Frontal cortex (tissue), 4 donors: ENCODE results near the gene ATP5F1D. TPM values are rescaled to one million over a fixed set of nuclear protein-coding genes. Genes with fewer than 3 reads are reported as not detected.
A peak's percentile ranks its signal among the peaks of the same experiment; 100 is the strongest.
"Not testable (repeated sequence)": the region's sequence is repeated elsewhere in the genome, so short reads cannot be mapped to it uniquely, and the experiment has no call there.

ENCODE experiments used
- DNase-seq, 2 donors: peaks; one replicate each; pipeline ENCODE4 v3.0.0; 2012; ENCODE audit warnings: low spot score in 2 of 2
- FAIRE-seq: peaks from 2 replicates; lab custom pipeline; 2012; peaks lifted over from hg19 to GRCh38; lab: Jason Lieb, UNC
- total RNA-seq: library from RNA; depleted of rRNA; stranded (reverse); fragments of >200 nt; gene quantifications from one replicate; pipeline ENCODE4 v1.2.3, GENCODE V29; 2014
- donor health status: control.
- donor health status: control.
- donor health status: control.

ATP5F1D gene
- total RNA-seq, 1 donor from 2014 or later, result 11.0 TPM

DNA sequence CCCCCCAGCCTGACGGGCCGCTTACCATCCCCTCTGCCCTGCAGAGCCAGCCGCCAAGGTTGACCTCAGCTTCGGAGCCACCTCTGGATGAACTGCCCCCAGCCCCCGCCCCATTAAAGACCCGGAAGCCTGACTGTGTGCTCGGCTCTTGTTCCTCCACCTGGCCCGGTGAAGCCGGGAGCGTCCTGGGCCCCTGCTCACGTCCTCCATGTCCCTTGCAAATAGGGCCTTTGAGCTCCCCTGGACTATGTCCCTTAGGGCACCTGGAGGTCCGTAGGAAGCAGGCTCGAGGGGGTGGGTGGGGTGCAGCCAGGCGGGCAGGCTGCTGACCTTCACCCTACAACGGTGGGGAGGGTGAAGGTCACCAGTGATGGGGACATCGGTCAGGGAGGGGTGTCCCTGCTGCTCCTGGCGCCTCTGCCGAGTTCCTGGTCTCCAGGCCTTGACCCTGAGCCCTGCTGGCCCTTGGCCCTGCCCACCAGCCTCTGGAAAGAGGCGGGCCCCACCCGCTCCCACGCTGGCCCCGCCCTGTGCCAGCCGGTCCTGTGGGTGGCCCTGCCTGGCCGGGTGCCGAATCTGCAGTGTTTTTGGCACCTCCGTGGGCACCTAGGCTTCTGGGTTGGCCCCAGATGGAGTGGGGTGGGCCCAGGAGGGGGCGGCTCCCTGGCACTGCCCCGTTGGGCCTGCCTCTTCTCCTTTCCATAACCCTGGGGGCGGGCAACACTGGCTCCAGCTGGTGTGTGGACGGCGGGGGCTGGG lies 3.3 kb downstream of the ATP5F1D start:
- DNase-seq (no peak), FAIRE-seq (no peak)

DNA sequence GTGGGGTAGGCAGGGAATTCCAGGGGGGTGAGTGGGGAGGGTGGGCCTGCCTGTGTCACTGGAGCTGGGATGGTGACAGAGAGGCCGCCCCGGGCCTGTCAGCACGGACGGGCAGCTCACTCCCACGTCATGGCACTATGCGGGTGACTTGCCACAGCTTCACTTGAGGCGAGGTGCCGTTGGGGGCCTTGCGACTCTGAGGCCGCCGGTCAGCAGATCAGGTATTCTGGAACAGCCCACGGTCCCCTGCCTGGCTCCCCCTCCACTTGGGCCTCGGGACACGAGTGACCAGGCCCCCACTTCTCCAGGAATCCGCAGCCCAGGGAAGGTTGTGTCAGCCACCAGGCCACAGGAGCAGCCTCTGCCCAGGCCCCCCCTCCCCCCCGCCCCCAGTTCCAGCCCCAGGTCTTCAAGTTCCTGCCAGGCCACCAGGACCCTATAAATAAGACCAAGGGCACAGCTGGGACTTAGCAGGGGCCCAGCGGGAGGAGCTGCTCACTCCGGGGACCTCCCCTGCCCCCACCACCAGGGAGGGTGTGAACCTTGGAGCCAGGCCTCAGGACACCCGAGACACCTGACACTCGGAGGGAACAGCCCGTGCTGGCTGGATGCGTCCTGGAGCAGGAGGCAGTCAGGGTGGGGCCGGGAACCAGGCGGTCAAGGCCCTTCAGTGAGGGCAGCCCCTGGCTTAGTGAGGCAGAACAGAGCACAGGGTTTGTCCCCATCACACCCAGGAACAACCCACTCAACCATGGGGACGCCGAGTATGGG lies 4.1 kb downstream of the ATP5F1D start:
- DNase-seq, result no peak
- no peak for FAIRE-seq

DNA sequence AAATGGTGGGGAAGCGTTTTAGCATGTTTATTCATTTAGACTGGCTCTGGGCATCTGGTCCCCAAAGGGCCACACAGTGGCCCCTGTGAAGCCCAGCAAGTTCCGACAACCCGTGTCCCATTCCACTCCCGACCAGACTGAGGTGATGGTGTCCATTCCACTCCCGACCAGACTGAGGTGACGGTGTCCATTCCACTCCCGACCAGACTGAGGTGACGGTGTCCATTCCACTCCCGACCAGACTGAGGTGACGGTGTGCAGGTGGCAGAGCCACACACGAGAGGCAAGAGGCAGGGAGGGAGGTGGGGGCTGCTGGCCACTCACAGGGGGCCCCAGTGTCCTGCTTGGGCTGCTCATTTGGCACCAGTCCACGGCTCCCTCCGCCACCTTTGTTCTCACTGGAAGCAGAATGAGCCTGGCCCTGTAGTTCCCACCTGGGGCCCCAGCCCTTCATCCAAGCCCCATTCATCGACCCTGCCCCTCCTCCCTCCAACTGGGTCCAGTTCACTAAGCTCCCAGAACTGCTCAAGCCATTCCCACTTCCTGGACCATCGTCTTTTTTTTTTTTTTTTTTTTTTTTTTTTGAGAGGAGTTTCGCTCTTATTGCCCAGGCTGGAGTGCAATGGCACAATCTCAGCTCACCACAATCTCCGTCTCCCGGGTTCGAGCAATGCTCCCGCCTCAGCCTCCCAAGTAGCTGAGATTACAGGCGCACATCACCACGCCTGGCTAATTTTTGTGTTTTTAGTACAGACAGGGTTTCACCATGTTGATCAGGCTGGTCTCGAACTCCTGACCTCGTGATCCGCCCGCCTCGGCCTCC lies 4.9 kb downstream of the ATP5F1D start:
- DNase-seq, FAIRE-seq: not testable (repeated sequence)

DNA sequence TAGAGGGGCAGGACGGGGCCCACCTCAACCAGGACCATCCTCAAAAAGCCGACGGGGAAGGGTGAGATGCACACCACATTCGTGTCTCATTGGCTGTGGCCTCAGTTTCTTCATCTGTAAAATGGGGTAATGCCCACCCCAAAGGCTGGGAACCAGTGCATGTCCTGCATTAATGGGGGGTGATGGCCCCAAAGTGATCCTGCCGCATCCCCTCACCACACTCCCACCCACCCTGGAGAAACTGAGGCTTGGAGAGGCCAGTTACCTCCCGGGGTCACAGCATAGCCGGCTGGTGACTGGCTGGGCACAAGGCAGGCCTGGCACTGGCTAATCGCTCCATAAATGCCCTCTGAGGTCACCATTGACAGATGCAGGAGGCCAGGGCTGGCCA lies 6.2 kb downstream of the ATP5F1D start:
- FAIRE-seq (no peak), DNase-seq (no peak)

DNA sequence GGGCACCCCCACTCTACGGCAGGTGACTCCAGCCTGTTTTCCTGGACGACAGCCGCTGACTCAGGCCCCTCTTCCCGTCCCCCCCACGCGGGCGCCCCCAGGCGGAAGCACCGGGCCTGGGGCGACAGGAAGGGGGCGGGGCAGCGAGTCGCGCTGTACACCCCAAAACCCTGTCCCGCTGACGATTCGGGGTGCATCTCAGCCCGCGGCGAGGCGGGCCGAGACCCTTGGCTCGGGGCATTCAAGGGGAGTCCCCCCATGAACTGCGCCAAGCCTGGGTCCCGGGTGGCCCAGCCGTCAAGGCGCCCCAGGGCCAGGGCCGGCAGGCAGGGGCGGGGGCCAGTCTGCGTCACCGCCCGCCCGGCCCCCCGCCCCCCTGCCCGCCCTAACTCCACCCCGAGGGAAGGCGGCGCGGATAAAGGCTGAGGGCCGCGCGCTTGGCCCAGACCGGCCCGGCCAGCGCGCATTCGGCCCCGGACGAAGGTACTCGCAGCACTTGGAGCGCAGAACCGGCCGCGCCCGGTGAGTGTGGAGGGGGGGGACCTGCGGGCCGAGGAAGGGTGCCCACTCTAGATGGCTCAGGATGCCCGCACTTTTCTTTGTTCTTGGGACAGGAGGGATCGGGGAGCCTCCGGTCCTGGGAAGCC lies 6.7 kb downstream of the ATP5F1D start, which contains the start of gene MIDN:
TSS of gene MIDN (plus strand) at position 445 of the 647 bp plus-strand sequence. CDS start 1,714 bp downstream, outside the sequence.
- DNase-seq, result peak; percentile 78 to 83
- no peak for FAIRE-seq

DNA sequence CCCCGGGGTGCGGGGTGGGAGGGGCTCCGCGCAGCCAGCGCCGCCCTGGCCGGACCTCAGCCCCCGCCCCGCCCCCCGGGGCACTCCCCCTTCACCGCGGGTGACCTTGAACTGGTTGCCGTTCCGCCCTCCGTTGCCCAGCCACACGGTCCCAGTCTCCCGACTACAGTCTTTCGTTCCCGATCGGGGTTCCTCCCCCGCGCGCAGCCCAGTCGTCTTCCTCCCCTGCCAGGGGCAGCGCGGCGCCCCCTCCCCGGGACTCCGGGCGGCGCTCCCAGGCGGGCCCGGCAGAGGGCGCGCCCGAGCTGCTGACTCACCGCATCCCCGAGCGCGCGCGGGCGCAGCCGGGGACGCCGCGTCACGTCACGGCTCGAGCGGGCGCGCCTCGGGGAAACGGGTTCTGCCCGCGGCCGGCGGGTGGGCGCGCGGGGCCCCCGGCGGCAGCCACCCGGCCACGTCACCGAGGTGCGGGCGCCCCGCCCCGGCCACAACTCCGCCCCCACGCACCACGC lies 7.3 kb downstream of the ATP5F1D start:
- DNase-seq (peak; percentile 75 to 89), FAIRE-seq (no peak)

DNA sequence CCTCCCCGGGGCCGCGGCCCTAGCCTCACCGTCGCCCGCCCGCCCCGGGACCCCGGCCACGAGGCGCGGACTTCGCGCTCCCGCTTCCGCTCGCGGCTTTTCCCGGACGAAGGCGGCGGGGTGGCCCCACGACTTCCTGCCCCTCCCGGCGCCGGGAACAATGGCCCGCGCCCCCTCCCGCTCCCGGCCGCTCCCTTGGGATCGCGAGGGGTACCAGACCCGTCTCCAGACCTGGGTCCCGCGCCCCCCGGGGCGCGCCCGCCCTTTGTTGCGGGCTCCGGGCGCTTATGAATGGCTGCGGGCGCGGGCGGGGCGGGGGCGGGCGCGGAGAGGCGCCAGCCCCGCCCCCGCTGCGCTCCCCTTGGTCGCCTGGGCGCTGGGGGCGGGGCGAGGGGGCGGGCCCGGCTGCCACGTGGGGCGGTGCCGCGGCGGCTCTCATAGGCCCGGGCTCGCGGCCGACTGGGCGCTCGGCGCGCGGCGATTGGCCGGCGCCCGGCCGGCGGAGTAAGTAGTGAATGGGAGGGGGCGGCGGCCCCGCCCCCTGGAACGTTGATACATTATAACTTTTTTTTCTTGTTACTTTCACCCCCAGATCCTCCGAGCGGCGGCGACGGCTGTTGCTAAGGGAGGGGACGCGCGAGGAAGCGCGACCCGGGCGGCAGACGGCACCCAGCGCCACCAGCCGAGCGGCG lies 7.9 kb downstream of the ATP5F1D start:
- no peak for FAIRE-seq
- peak; percentile 89 to 98 for DNase-seq

DNA sequence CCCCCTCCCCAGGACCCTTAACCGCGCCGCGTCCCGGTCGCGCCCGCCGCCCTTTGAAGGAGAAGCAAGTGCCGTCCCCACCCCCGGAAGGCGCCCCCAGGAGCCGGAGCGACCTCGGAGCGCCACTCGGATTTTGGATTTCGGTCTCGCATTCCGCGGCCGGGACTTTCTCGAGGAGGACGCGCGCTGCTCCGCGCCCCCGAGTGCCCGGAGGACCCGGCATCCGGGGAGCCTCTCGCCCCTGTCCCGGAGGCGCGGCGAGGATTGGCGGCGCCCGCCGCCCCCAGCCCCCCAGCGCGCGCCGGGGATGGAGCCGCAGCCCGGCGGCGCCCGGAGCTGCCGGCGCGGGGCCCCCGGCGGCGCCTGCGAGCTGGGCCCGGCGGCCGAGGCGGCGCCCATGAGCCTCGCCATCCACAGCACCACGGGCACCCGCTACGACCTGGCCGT lies 8.5 kb downstream of the ATP5F1D start:
- no peak for DNase-seq
- no peak for FAIRE-seq

DNA sequence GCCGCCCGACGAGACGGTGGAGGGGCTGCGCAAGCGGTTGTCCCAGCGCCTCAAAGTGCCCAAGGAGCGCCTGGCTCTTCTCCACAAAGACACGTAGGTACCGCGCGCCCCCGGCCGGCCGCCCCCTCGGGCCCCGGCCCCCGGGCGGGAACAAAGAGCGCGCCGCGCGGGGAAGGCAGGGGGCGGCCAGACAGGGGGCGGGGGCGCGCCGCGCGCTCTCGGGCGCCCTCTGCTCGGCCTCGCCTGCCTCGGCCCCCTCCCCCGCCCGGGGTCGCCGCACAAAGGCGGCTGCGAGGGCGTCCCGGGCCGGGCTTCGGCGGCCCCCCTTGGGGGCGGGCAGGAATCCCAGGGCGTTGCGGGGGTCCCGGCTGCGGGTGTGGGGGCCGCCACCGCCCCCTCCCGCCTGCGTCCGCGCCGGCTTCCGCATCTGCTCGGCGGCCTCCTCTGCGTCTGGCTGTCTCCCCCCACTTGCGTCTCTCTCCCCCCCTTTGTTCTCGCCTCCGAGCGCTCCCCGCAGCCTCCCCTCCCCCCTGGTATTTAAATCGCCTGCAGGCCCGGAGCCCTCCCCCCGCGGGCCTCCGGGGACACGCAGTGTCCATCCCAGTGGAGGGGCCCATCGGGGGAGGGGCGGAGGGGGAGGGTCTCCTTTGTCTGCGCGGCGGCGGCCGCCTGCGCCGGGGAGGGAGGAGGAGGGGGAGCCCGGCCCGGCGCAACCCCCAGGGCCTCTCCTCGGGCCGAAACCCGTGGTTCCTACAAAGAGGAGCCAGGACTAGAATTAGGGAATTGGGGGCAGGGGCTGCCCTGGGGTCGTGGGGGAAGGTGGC lies 9.1 kb downstream of the ATP5F1D start:
- DNase-seq (peak in 1 of 2 donors; percentile 80), FAIRE-seq (no peak)

DNA sequence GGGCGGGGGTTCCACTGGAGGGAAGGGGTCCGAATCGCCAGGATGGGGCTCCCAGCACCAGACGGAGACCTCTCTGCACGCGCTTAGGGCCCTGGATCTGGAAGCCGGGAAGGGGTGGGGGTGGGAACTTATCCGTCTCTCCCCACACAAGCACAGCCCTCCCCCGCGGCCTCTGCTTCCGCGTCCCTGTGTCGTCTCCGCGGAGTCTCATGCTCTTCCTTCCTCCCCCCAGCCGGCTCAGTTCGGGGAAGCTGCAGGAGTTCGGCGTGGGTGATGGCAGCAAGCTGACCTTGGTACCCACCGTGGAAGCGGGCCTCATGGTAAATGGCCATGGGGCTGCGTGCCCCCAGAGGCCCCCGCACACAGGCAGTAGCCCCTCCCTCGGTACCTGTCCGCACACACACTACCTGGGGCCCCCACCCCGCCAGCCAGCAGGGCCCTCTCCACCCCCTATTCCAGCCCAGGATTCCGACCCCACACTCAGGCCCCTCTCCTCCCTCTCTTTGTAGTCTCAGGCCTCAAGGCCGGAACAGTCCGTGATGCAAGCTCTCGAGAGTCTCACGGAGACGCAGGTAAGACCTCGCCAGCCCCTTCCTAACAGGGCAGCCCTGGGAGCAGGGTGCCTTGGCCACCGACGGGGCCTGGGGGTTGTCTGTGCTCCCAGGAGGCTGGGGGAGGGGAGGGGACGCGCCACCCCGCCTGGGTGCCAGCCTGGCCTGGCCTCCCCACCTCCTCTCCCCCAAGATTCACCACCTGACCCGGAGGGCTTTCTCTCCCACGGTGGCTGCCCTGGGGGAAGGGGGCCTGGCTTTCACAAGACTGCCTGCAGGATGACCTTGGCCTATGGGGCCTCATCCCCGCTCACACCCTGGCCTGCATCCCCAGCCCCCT lies 10.0 kb downstream of the ATP5F1D start:
- FAIRE-seq (no peak), DNase-seq (no peak)

DNA sequence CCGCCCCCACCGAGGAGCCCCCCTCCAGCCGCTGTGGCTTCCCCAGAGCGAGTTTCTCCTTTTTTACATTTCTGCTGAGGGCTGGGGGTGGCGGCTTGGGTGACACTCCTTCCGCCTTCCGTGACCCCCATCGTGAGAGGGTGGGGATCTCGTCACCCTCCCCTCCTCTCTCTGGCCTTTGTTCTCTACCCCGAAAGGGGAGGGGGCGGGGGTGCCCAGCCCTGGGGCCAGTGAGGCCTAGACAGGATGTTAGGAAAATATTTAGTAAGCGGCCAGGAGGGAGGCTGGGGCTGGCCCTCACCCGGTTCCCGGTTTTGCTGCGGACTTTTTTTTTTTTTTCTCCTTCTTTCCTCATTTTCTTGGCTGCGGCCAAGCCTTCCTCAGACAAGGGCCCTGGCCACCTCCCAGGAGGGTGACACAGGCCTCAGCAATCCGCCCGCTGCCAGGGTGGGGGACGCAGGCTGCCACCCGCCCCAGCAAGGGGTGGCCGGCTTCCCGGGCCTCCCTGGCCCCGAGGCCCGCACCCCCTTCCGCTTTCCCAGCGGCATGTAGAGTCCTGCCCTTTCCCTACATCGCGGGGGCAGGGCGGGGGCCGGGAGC lies 10.8 kb downstream of the ATP5F1D start:
- FAIRE-seq, result no peak

DNA sequence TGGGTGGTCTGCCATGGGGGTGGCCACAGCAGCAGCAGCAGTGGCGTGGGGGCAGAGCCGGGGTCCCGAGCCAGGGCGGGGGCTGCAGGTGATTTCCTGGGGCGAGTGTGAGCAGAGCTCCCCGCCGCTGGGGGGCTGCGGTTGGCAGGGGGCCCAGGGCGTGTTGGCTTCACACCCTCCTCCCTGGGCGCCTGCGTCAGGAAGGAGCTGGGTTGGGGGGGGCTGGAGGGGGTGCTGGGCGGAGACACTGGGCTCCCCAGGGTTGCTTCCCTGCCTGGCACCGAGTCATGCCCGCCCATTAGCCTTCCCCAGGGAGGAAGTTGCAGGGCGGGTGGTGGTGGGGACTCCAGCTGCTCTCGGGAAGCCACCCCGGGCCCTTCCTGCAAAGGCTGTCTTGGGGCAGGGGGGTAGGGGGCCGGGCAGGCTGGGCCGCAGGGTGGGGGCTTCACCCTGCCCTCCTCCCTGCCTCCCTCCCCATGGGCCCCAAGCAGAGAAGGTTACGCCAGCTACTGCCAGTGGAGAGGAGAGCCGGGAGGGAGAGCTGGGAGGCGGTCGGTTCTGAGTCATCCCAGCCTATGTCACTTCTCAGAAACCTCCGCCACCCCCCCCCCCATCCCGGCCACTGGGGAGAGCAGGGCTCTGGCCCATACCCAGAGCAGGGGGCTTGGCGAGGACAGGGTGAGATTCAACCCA lies 11.4 kb downstream of the ATP5F1D start:
- FAIRE-seq (no peak), DNase-seq (peak; percentile 83 to 87)

More for the DNA sequence above, 10.8 kb downstream of the ATP5F1D start:
- DNase-seq, result peak; percentile 60 to 76

DNA sequence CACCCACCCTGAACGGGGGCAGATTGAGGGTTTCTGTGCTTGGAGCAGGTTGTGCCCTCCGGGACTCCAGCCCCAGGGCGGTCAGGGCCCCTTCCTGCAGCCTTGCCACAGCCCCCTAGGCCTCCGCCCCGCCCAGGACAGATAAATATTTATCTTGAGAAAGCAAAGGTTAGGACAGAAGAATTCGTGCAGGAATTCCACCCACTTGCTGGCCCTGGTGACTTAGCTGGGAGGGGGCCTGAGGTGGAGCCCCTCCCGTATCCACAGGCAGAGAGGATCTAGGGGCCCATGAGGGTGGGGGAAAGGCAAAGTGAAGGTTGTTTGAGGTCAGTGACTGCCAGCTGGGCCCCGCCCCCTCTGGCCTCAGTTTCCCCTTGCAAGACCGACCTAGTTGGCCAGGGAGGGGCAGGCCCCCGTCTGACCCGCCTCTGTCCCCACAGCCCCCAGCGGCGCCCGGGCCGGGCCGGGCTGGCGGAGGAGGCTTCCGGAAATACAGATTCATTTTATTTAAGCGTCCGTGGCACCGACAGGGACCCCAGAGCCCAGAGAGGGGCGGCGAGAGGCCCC lies 12.0 kb downstream of the ATP5F1D start:
- no peak for FAIRE-seq

DNA sequence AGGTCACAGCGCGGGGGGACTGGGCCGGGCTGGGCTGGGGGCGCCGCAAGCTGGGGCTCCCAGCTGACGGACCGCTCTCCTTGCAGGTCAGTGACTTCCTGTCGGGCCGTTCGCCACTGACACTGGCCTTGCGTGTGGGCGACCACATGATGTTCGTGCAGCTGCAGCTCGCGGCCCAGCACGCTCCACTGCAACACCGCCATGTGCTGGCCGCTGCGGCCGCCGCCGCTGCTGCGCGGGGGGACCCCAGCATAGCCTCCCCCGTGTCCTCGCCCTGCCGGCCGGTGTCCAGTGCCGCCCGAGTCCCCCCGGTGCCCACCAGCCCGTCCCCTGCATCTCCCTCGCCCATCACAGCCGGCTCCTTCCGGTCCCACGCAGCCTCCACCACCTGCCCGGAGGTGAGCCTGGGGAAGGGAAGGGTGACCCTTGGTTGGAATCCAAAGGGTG lies 12.6 kb downstream of the ATP5F1D start:
- FAIRE-seq, result no peak
- peak in 1 of 2 donors; percentile 73 for DNase-seq

More for the DNA sequence above, 12.0 kb downstream of the ATP5F1D start:
- DNase-seq, result no peak

DNA sequence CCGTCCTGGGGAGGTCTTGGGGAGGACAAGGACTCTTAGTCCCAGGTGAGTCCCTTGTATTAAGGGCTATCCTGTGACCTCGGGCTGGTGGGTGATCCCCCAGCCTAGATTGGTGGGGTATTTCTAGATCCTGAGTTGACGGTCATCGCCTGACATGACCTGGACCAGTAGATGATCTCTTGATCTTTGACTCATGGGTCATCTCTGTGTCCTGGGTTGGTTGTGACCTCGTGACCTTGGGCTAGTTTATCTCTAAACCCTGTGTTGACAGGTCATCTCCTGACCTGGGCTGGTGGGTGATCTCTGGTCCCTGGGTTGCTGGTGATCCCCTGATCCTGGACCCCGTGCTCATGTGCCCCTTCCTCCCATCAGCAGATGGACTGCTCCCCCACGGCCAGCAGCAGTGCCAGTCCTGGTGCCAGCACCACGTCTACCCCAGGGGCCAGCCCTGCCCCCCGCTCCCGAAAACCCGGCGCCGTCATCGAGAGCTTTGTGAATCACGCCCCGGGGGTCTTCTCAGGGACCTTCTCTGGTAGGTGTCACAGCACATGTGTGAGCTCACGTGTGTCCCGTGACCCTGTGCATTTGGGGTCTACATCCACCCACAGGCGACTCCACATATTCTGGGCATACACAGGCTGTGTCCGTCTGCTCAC lies 13.1 kb downstream of the ATP5F1D start:
- no peak for FAIRE-seq

More for the DNA sequence above, 13.1 kb downstream of the ATP5F1D start:
- DNase-seq, result no peak
